GM12892 (cell line): Measurements from ENCODE around the gene TMEM259.

Source experiments
- POLR2A ChIP-seq: IDR thresholded peaks from 2 replicates; pipeline ENCODE4 v1.6.1; 2011; ENCODE audit warnings: low read depth, low read length, control low read depth
- POLR2AphosphoS5 ChIP-seq: IDR thresholded peaks from 2 replicates; pipeline ENCODE4 v1.6.1; 2011; ENCODE audit warnings: low read depth, low read length, control low read depth
- TAF1 ChIP-seq: IDR thresholded peaks from 2 replicates; pipeline ENCODE4 v1.6.1; 2011; ENCODE audit warnings: low read depth, mild to moderate bottlenecking, control low read depth, low read length, borderline replicate concordance

DNA sequence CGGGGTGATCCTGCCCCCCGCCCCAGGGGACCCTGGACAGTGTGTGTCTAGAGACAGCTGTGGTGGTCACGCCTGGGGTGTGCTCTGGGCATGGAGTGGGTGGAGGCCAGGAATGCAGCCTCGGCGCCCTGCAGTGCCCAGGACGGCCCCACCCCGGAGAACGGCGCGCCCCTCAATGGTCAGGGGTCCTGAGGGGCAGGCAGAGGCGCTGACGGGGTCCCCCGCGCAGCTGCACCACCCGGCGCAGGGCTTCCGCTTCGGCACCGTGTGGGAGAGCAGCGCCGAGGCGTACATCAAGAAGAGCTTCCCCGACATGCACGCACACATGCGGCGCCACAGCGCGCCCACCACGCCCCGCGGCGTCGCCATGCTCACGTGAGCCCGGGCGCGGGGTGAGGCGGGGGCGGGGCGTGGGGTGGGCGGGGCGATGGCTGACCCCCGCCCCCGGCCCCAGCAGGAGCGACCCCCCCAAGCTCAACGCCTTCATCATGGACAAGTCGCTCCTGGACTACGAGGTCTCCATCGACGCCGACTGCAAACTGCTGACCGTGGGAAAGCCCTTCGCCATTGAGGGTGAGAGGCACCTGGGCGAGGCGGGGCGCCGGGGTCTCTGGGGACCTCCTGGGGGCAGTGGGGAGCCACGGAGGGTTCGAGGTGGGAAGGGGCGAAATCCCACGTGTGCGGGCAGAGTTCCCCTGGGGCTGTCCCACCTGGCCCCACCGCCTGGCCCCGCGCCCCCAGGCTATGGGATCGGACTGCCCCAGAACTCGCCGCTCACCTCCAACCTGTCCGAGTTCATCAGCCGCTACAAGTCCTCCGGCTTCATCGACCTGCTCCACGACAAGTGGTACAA lies 13.3 kb downstream of the TMEM259 start:
- no peak for TF ChIP-seq POLR2AphosphoS5
- no peak for TF ChIP-seq TAF1
- TF ChIP-seq POLR2A, result no peak
